H9 (cell line): ENCODE results near the gene AMPH. TPM values are rescaled to one million over a fixed set of nuclear protein-coding genes. Genes with fewer than 3 reads are reported as not detected.

Source experiments
- DNase-seq: peaks from one replicate; pipeline ENCODE4 v3.0.0-alpha.2; 2017
- H2AFZ ChIP-seq: one replicate; pipeline ENCODE4 v1.6.1; 2013; ENCODE audit warnings: mild to moderate bottlenecking, low read length, control low read depth, moderate library complexity
- H2AK5ac ChIP-seq: 2 replicates; pipeline ENCODE4 v1.6.1; 2013; ENCODE audit warnings: low read length, control low read depth, mixed read lengths; ENCODE audit not compliant: insufficient read length
- H2BK120ac ChIP-seq: one replicate; pipeline ENCODE4 v1.6.1; 2013; ENCODE audit warnings: low read depth, mild to moderate bottlenecking, low read length, control low read depth, inconsistent platforms; ENCODE audit not compliant: poor library complexity, severe bottlenecking
- H2BK12ac ChIP-seq: 2 replicates; pipeline ENCODE4 v1.6.1; 2013; ENCODE audit warnings: low read length, control low read depth, mixed read lengths, low read depth; ENCODE audit not compliant: insufficient read length
- H2BK15ac ChIP-seq: 2 replicates; pipeline ENCODE4 v1.6.1; 2013; ENCODE audit warnings: low read depth, low read length, control low read depth
- H2BK20ac ChIP-seq: one replicate; pipeline ENCODE4 v1.6.1; 2013; ENCODE audit warnings: low read depth, mild to moderate bottlenecking, low read length, control low read depth, inconsistent platforms; ENCODE audit not compliant: poor library complexity, severe bottlenecking
- H2BK5ac ChIP-seq: 2 replicates; pipeline ENCODE4 v1.6.1; 2013; ENCODE audit warnings: low read length, control low read depth, mixed read lengths; ENCODE audit not compliant: insufficient read length
- H3K14ac ChIP-seq: 2 replicates; pipeline ENCODE4 v1.6.1; 2013; ENCODE audit warnings: low read length, control low read depth; ENCODE audit not compliant: insufficient read depth
- H3K18ac ChIP-seq: 2 replicates; pipeline ENCODE4 v1.6.1; 2013; ENCODE audit warnings: low read depth, mild to moderate bottlenecking, mixed read lengths, low read length, control low read depth; ENCODE audit not compliant: insufficient read length
- H3K23ac ChIP-seq: 2 replicates; pipeline ENCODE4 v1.6.1; 2013; ENCODE audit warnings: low read length, control low read depth, mixed read lengths, low read depth; ENCODE audit not compliant: insufficient read length
- H3K23me2 ChIP-seq: 2 replicates; pipeline ENCODE4 v1.6.1; 2013; ENCODE audit warnings: low read depth, mild to moderate bottlenecking, mixed read lengths, low read length, control low read depth; ENCODE audit not compliant: insufficient read length, poor library complexity, severe bottlenecking
- H3K27ac ChIP-seq: 2 replicates; pipeline ENCODE4 v1.5.1; 2013; ENCODE audit warnings: low read length, control low read depth, mixed read lengths, low read depth; ENCODE audit not compliant: insufficient read length
- H3K27me3 ChIP-seq: 2 replicates; pipeline ENCODE4 v1.6.1; 2013; ENCODE audit warnings: low read length, control low read depth, inconsistent platforms; ENCODE audit not compliant: insufficient read depth
- H3K4ac ChIP-seq: 2 replicates; pipeline ENCODE4 v1.6.1; 2013; ENCODE audit warnings: low read depth, mild to moderate bottlenecking, control low read depth, inconsistent platforms, low read length, moderate library complexity
- H3K4me1 ChIP-seq: 2 replicates; pipeline ENCODE4 v1.6.1; 2013; ENCODE audit warnings: low read length, control low read depth, inconsistent platforms; ENCODE audit not compliant: insufficient read depth
- H3K4me2 ChIP-seq: 2 replicates; pipeline ENCODE4 v1.6.1; 2013; ENCODE audit warnings: low read length, control low read depth, mixed read lengths; ENCODE audit not compliant: insufficient read length, insufficient read depth
- H3K56ac ChIP-seq: 2 replicates; pipeline ENCODE4 v1.6.1; 2013; ENCODE audit warnings: low read depth, mild to moderate bottlenecking, mixed read lengths, low read length, control low read depth; ENCODE audit not compliant: insufficient read length
- H3K79me1 ChIP-seq: 2 replicates; pipeline ENCODE4 v1.6.1; 2013; ENCODE audit warnings: low read depth, mild to moderate bottlenecking, moderate library complexity, low read length, control low read depth, inconsistent platforms; ENCODE audit not compliant: insufficient read depth, poor library complexity, severe bottlenecking
- H3K79me2 ChIP-seq: 2 replicates; pipeline ENCODE4 v1.6.1; 2013; ENCODE audit warnings: low read length, control low read depth, inconsistent platforms; ENCODE audit not compliant: insufficient read depth
- H3K9ac ChIP-seq: 2 replicates; pipeline ENCODE4 v1.6.1; 2013; ENCODE audit warnings: low read length, control low read depth, mixed read lengths; ENCODE audit not compliant: insufficient read length; ENCODE audit errors: extremely low read depth
- H3K9me3 ChIP-seq: one replicate; pipeline ENCODE4 v1.6.1; 2013; ENCODE audit warnings: low read depth, low read length, inconsistent platforms; ENCODE audit not compliant: control insufficient read depth
- H3T11ph ChIP-seq: one replicate; pipeline ENCODE4 v1.6.1; 2013; ENCODE audit warnings: mild to moderate bottlenecking, low read length, control low read depth, inconsistent platforms
- H4K20me1 ChIP-seq: one replicate; pipeline ENCODE4 v1.6.1; 2013; ENCODE audit not compliant: control insufficient read depth, insufficient read length, insufficient read depth
- H4K5ac ChIP-seq: 2 replicates; pipeline ENCODE4 v1.6.1; 2013; ENCODE audit warnings: low read depth, mild to moderate bottlenecking, mixed read lengths, low read length, control low read depth; ENCODE audit not compliant: insufficient read length
- H4K8ac ChIP-seq: replicated peaks from 2 replicates; pipeline ENCODE4 v1.6.1; 2013; ENCODE audit warnings: low read length, control low read depth, mixed read lengths, low read depth; ENCODE audit not compliant: insufficient read length
- H4K91ac ChIP-seq: 2 replicates; pipeline ENCODE4 v1.6.1; 2013; ENCODE audit warnings: low read depth, mild to moderate bottlenecking, moderate library complexity, mixed read lengths, low read length, control low read depth; ENCODE audit not compliant: insufficient read length
- H3K27ac Mint-ChIP-seq, 3 experiments: 2 replicates in 2 of 3; 3 replicates in 1 of 3; pipeline ENCODE4 v1.8.0; 2020 to 2021; ENCODE audit warnings: mixed read lengths in 3 of 3, mild to moderate bottlenecking in 1 of 3, moderate library complexity in 1 of 3
- H3K27me3 Mint-ChIP-seq: 2 replicates; pipeline ENCODE4 v1.8.0; 2021; ENCODE audit warnings: low read depth, mild to moderate bottlenecking, moderate library complexity, mixed read lengths
- H3K36me3 Mint-ChIP-seq, 3 experiments: 2 replicates in 2 of 3; 3 replicates in 1 of 3; pipeline ENCODE4 v1.8.0; 2020 to 2021; ENCODE audit warnings: low read depth in 3 of 3, mixed read lengths in 3 of 3; ENCODE audit not compliant: insufficient read depth in 1 of 3
- H3K4me1 Mint-ChIP-seq, 2 experiments: 2 replicates each; pipeline ENCODE4 v1.8.0; 2020; ENCODE audit warnings: mixed read lengths in 2 of 2
- H3K4me3 Mint-ChIP-seq, 2 experiments: 2 replicates in 1 of 2; 3 replicates in 1 of 2; pipeline ENCODE4 v1.8.0; 2020 to 2021; ENCODE audit warnings: mild to moderate bottlenecking in 2 of 2, mixed read lengths in 2 of 2, moderate library complexity in 1 of 2
- H3K9me3 Mint-ChIP-seq, 2 experiments: 2 replicates in 1 of 2; 3 replicates in 1 of 2; pipeline ENCODE4 v1.8.0; 2020; ENCODE audit warnings: mild to moderate bottlenecking in 2 of 2, mixed read lengths in 2 of 2, moderate library complexity in 1 of 2
- WGBS: extraction: QIAGEN DNeasy Blood & Tissue Kit; methylation state at CpG from one replicate; pipeline ENCODE4 v1.1.7; 2013; ENCODE audit warnings: missing lambda C conversion rate, low lambda C conversion rate, mixed read lengths; ENCODE audit not compliant: insufficient read length; ENCODE audit errors: extremely low coverage; 5-methylcytosine and 5-hydroxymethylcytosine counted together
- total RNA-seq: library from RNA; stranded (reverse); gene quantifications from 2 replicates; pipeline ENCODE4 v1.2.1, GENCODE V29; 2021
- TF ChIP-seq, protein P1 (sequence below): fragments of 200-600 bp; sonication (generic); conservative IDR thresholded peaks from 3 replicates; pipeline ENCODE4 v1.8.0; 2021; ENCODE audit warnings: antibody characterized with exemption, mild to moderate bottlenecking

Gene AMPH
- total RNA-seq, 1 experiment from 2014 or later: 4.8 TPM

DNA sequence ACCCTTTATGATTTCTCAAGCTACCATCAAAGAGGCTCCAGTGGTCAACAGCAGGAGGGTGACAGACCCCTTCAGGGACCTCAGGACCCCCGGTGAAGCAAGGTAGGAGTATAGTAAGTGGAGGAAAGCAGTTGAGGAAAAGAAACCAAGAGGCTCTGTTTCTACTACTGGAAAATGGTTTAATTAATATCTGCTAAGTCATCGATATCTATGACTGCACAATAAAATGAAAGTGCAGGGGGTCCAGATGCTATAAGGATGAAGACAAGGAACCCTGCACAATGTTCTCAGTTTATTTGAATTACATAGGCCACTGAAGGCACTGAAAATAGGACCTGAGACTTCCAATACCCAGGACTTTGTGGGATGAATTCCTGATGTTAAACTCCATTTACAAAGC lies 23.7 kb downstream of the AMPH start:
- H3K27ac ChIP-seq: no peak overlapping the region
- no peak overlapping the region for H3T11ph ChIP-seq
- no CpG with 5 or more reads among the region's 2 CpGs for WGBS
- H3K4me1 ChIP-seq: no peaks in the 10 kb centered on the region
- H4K5ac ChIP-seq: no peak overlapping the region
- H3K56ac ChIP-seq: no peak overlapping the region
- H3K4me1 Mint-ChIP-seq: 0 out of 4 replicates have a peak, but pooled peaks cover 0 to 2% of the 10 kb centered on the region in 2 experiments
- no peaks in the 10 kb centered on the region for H3K9me3 ChIP-seq
- H2AK5ac ChIP-seq: no peak overlapping the region
- H4K20me1 ChIP-seq: no peaks in the 10 kb centered on the region
- no peak overlapping the region for H2BK15ac ChIP-seq
- H3K9me3 Mint-ChIP-seq: no peaks in the 10 kb centered on the region
- H4K91ac ChIP-seq: no peak overlapping the region
- no peak overlapping the region for H2AFZ ChIP-seq
- no peak overlapping the region for H2BK20ac ChIP-seq
- H2BK5ac ChIP-seq: no peak overlapping the region
- no peaks in the 10 kb centered on the region for H3K79me2 ChIP-seq
- H2BK120ac ChIP-seq: no peak overlapping the region
- no peak overlapping the region for H2BK12ac ChIP-seq
- no peak for DNase-seq
- H3K27me3 ChIP-seq: no peaks in the 10 kb centered on the region
- H3K23ac ChIP-seq: no peak overlapping the region
- H3K9ac ChIP-seq: no peak overlapping the region
- no peaks in the 10 kb centered on the region for H3K79me1 ChIP-seq
- no peaks in the 10 kb centered on the region for H3K23me2 ChIP-seq
- H3K18ac ChIP-seq: no peak overlapping the region
- no peak overlapping the region for H3K27ac Mint-ChIP-seq
- TF ChIP-seq, protein P1, sequence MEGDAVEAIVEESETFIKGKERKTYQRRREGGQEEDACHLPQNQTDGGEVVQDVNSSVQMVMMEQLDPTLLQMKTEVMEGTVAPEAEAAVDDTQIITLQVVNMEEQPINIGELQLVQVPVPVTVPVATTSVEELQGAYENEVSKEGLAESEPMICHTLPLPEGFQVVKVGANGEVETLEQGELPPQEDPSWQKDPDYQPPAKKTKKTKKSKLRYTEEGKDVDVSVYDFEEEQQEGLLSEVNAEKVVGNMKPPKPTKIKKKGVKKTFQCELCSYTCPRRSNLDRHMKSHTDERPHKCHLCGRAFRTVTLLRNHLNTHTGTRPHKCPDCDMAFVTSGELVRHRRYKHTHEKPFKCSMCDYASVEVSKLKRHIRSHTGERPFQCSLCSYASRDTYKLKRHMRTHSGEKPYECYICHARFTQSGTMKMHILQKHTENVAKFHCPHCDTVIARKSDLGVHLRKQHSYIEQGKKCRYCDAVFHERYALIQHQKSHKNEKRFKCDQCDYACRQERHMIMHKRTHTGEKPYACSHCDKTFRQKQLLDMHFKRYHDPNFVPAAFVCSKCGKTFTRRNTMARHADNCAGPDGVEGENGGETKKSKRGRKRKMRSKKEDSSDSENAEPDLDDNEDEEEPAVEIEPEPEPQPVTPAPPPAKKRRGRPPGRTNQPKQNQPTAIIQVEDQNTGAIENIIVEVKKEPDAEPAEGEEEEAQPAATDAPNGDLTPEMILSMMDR: no peak
- H3K14ac ChIP-seq: no peak overlapping the region
- H3K27me3 Mint-ChIP-seq: peaks cover 2% of the 10 kb centered on the region
- H3K36me3 Mint-ChIP-seq: no peaks in the 10 kb centered on the region
- H3K4me2 ChIP-seq: no peak overlapping the region
- H3K4me3 Mint-ChIP-seq: no peak overlapping the region
- H4K8ac ChIP-seq: no peak overlapping the region
- H3K4ac ChIP-seq: no peak overlapping the region
